Urinary bladder (tissue), 4 donors: ENCODE data around the gene ATG16L1. TPM values are rescaled to one million over a fixed set of nuclear protein-coding genes. Genes with fewer than 3 reads are reported as not detected.
"Not testable (repeated sequence)": the region's sequence is repeated elsewhere in the genome, so short reads cannot be mapped to it uniquely, and the experiment has no call there.

Experiments
- DNase-seq: peaks from one replicate; pipeline ENCODE4 v3.0.0-alpha.2; 2015; ENCODE audit errors: extremely low spot score
- H3K27ac ChIP-seq: one replicate; pipeline ENCODE4 v1.5.1; 2013; ENCODE audit warnings: low read depth, mild to moderate bottlenecking, moderate library complexity
- H3K36me3 ChIP-seq: one replicate; pipeline ENCODE4 v1.6.1; 2013; ENCODE audit warnings: mild to moderate bottlenecking, moderate library complexity; ENCODE audit not compliant: insufficient read depth
- H3K4me1 ChIP-seq: one replicate; pipeline ENCODE4 v1.6.1; 2013; ENCODE audit warnings: mild to moderate bottlenecking, moderate library complexity; ENCODE audit not compliant: insufficient read depth
- H3K4me3 ChIP-seq: one replicate; pipeline ENCODE4 v1.5.1; 2013; ENCODE audit warnings: low read depth, low read length
- WGBS: extraction: QIAGEN DNeasy Blood & Tissue Kit; methylation state at CpG from one replicate; pipeline ENCODE4 v1.1.7; 2013; 5-methylcytosine and 5-hydroxymethylcytosine counted together
- polyA plus RNA-seq: library from polyadenylated mRNA; stranded (reverse); fragments of 200-250 nt; gene quantifications from one replicate; pipeline ENCODE4 v1.2.3, GENCODE V29; 2013
- total RNA-seq: library from RNA; depleted of rRNA; stranded (reverse); fragments of >200 nt; gene quantifications from one replicate; pipeline ENCODE4 v1.2.3, GENCODE V29; 2014
- donor health status: healthy with polysubstance abuse.
- donor health status: healthy.

ATG16L1 gene
- total and polyA plus RNA-seq, 2 donors: 24.5 to 29.5 TPM

DNA sequence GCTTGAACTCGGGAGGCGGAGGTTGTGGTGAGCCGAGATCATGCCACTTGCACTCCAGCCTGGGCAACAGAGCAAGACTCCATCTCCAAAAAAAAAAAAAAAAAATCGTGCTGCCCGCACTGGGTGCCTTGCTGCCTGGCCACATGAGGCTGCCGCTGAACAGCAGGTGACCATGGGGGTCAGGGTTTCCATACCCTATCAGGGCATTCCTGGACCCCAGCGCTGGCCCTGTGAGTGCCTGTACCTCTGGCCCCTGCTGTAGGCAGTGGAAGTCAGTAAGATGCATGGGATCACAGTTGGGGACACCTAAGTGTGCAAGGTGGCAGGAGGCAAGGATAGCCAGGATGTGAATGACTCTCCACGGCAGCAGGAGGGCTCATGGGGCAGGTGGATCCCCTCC is 75.0 kb downstream of the ATG16L1 start:
- no peaks in the 10 kb centered on the region for H3K4me1 ChIP-seq
- H3K36me3 ChIP-seq: no peaks in the 10 kb centered on the region
- no peak for DNase-seq
- H3K27ac ChIP-seq: no peak overlapping the region
- 92% methylated on average over 8 of the region's 8 CpGs for WGBS
- no peak overlapping the region for H3K4me3 ChIP-seq

DNA sequence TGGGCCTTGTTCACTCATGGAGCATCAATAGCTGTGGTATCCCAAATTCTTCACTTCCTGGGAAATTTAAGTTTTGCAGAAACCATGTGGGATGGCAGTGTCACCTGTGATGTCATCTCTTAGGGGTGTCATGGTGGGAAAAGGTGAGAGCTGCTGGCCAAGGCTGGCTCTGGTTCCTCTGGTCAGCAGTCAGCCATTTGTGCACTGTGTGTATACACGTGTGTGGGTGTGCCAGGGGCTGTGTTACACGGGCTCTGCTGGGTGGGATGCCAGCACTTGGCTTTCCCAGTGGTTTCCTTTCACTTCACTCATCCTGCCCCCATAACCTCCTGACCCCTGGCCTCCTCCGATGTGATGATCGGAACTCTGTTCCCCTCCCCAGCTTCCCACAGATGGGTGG is 77.4 kb downstream of the ATG16L1 start:
- WGBS: 75% methylated on average over 4 of the region's 4 CpGs
- Histone ChIP-seq H3K4me3 (no peak overlapping the region), H3K4me1 (no peaks in the 10 kb centered on the region), H3K27ac (no peak overlapping the region), H3K36me3 (no peaks in the 10 kb centered on the region)
- DNase-seq: no peak

- no peak for DNase-seq
- Histone ChIP-seq H3K27ac (no peak overlapping the region), H3K4me1 (no peaks in the 10 kb centered on the region), H3K4me3 (no peak overlapping the region), H3K36me3 (no peaks in the 10 kb centered on the region)
- WGBS: 70% methylated on average over 7 of the region's 7 CpGs
Observed at GRCh38 chr2:233329489-233330135, 78.1 kb downstream of the ATG16L1 start.

DNA sequence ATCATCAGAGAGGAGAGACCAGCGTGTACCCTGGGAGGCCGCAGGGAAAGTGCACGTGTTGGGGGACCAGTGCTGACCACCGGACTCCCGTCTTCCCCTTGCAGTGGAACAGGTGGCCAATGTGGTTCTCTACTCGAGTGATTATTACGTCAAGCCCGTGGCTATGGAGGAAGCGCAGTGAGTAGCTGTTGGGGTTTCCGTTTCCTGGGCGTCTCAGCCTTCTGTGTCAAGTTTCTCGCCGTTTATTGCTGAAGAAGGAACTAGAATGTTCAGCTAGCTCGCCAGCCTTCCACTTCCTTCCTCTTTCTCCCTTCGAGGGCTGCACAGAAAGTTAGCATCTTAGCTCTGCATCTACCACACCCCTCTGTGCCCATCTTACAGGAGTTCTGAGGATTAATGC is 80.1 kb downstream of the ATG16L1 start:
- DNase-seq: no peak
- 79% methylated on average over 15 of the region's 15 CpGs for WGBS
- H3K27ac ChIP-seq: no peak overlapping the region
- no peaks in the 10 kb centered on the region for H3K36me3 ChIP-seq
- no peaks in the 10 kb centered on the region for H3K4me1 ChIP-seq
- no peak overlapping the region for H3K4me3 ChIP-seq

DNA sequence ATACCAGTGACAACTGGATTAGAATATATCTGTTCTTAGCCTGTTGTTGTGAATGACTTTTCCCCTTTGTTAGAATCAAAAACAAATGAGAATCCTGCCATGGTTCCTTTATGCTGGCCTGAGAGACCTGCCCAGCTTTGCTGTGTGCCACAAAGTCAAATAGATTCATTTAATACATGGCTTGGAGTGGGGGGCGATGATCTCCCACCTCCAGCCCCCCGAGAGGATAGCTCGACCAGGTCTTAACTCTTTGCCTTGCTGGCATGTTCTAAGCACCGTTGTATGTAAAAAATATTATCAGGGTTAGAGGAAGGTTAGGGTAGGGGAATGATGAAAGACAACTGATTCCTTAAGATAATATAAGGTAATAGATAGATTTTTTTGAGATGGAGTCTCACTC is 80.7 kb downstream of the ATG16L1 start:
- no peak overlapping the region for H3K27ac ChIP-seq
- DNase-seq: no peak
- H3K4me1 ChIP-seq: no peaks in the 10 kb centered on the region
- H3K36me3 ChIP-seq: no peaks in the 10 kb centered on the region
- no peak overlapping the region for H3K4me3 ChIP-seq
- 78% methylated on average over 4 of the region's 4 CpGs for WGBS

DNA sequence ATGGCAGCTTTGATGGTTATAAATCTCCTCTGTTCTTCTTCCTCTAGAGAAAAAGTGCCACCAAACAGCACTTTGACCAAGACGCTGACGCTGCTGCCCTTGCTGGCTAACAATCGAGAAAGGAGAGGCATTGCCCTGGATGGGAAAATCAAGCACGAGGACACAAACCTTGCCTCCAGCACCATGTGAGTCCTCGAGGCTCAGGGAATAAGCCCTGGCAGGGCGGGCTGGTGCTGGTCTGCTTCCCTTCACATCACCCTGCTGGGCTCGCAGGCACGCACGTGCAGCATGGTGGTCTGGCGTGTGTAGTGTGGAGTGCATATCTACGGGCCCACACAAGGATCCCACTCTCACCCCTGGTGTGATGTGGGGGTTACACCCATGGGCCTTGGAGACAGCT is 83.4 kb downstream of the ATG16L1 start:
- Histone ChIP-seq H3K4me3 (no peak overlapping the region), H3K27ac (no peak overlapping the region), H3K36me3 (no peaks in the 10 kb centered on the region), H3K4me1 (no peaks in the 10 kb centered on the region)
- no peak for DNase-seq
- 89% methylated on average over 11 of the region's 11 CpGs for WGBS

DNA sequence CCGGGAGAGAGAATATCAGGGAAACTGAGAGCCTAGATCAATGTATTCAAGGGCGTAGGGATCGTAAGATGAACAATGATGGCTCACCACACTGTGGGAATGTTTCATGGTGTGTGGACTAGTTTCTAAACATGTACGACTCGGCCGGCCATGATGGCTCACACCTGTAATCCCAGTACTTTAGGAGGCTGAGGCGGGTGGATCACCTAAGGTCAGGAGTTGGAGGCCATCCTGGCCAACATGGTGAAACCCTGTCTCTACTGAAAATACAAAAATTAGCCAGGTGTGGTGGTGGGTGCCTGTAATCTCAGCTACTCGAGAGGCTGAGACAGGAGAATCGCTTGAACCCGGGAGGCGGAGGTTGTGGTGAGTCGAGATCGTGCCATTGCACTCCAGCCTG is 84.6 kb downstream of the ATG16L1 start:
- H3K36me3 ChIP-seq, DNase-seq, H3K27ac ChIP-seq, H3K4me3 ChIP-seq, H3K4me1 ChIP-seq: not testable (repeated sequence)
- 93% methylated on average over 13 of the region's 13 CpGs for WGBS

DNA sequence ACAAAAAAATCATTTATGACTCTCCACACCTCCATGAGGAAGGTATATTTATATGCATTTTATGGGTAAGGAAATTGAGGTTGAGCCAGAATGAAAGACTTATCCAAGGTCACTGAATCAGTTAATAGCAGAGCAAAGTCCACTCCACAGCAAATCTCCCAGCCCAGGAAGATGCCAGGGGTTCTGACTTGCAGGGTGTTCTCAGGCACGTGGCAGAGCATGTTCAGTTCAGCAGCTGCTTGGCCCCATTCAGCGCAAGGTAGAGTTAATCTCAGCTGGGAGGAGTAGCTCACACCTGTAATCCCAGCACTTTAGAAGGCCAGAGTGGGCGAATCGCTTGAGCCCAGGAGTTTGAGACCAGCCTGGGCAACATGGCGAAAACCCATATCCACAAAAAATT is 85.1 kb downstream of the ATG16L1 start:
- H3K4me3 ChIP-seq: no peak overlapping the region
- H3K4me1 ChIP-seq: no peaks in the 10 kb centered on the region
- WGBS: 87% methylated on average over 5 of the region's 5 CpGs
- H3K27ac ChIP-seq: no peak overlapping the region
- DNase-seq: no peak
- H3K36me3 ChIP-seq: no peaks in the 10 kb centered on the region

DNA sequence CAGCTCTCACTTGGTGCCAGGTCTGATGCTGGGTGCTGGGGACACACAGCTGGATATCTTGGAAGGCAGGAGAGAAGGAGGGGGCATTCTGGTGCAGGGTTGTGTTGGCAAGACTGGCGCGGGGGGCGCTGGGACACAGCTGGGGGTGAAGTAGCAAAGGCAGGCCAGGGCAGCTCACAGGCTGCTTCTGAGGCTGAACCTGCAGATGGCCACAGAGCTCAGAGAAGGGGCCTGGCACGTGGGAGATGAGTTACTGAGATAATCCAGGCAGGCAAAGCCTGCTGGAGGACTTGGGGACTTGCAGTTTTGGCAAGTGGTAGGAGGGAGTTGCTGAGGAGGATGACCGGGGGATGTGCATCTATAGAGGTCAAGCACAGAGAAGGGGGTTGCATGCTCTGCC is 86.6 kb downstream of the ATG16L1 start:
- Histone ChIP-seq H3K4me1 (no peaks in the 10 kb centered on the region), H3K4me3 (no peak overlapping the region), H3K27ac (no peak overlapping the region), H3K36me3 (no peaks in the 10 kb centered on the region)
- DNase-seq: no peak
- WGBS: 70% methylated on average over 5 of the region's 5 CpGs

DNA sequence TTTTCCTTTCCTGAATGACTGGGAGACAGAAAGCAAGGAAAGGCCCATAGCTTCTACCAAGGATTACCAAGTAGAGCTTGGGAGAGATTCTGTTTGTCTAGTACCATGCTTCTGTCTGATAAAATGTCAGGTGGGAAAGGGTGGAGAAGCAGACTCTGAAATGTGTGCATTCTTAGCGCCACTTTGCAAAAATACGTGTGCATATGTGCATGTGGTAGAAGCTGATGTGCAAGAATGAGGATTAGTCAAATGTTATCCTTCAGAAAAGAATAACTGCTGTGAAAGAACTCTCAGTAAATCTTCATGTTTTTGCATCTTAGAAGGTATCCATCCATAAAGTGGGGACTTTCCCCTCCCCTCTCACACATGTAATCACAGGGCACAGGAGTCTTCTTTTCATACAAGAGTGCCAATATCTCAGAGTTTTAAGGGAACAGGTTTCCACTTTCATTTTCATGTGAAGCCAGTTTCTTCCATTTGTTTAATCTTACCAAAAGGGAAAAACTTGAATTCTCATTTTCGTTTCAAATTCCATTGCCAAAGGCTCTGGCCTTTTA is 87.4 kb downstream of the ATG16L1 start:
- DNase-seq: no peak
- WGBS: 85% methylated on average over 3 of the region's 3 CpGs
- H3K4me1 ChIP-seq: no peaks in the 10 kb centered on the region

DNA sequence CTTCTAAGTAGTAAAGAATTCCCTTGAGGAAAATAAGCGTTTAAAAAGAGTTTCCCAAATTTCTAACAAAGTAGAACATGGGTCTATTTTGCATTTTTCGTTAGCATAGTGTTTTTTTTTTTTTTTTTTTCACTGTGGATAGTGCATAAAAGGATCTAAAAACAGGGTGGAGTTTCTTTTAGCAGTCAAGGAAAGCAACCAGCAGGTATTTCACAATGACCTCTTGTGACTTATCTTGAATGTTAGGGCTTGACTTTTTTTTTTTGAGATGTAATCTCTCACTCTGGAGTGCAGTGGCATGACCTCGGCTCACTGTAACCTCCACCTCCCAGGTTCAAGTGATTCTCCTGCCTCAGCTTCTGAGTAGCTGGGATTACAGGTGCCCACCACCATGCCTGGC is 88.0 kb downstream of the ATG16L1 start:
- no peak for DNase-seq
- Histone ChIP-seq H3K4me3 (no peak overlapping the region), H3K36me3 (no peaks in the 10 kb centered on the region), H3K27ac (no peak overlapping the region), H3K4me1 (no peaks in the 10 kb centered on the region)
- WGBS: 40% methylated on average over 3 of the region's 3 CpGs

More for the DNA sequence above, 87.4 kb downstream of the ATG16L1 start:
- Histone ChIP-seq H3K27ac (no peak overlapping the region), H3K4me3 (no peak overlapping the region), H3K36me3 (no peaks in the 10 kb centered on the region)

- H3K4me1 ChIP-seq: no peaks in the 10 kb centered on the region
- no peak for DNase-seq
- no peak overlapping the region for H3K27ac ChIP-seq
- H3K36me3 ChIP-seq: no peaks in the 10 kb centered on the region
- H3K4me3 ChIP-seq: no peak overlapping the region
- WGBS: 98% methylated on average over 3 of the region's 3 CpGs
Observed at GRCh38 chr2:233341296-233341695, 89.8 kb downstream of the ATG16L1 start.

- WGBS: 70% methylated on average over 5 of the region's 5 CpGs
- Histone ChIP-seq H3K27ac (no peak overlapping the region), H3K4me3 (no peak overlapping the region), H3K4me1 (no peaks in the 10 kb centered on the region), H3K36me3 (no peaks in the 10 kb centered on the region)
- no peak for DNase-seq
Observed at GRCh38 chr2:233342301-233342700, 90.8 kb downstream of the ATG16L1 start.

- H3K36me3 ChIP-seq: no peaks in the 10 kb centered on the region
- no peaks in the 10 kb centered on the region for H3K4me1 ChIP-seq
- no peak overlapping the region for H3K4me3 ChIP-seq
- DNase-seq: no peak
- 89% methylated on average over 15 of the region's 15 CpGs for WGBS
- H3K27ac ChIP-seq: no peak overlapping the region
Observed at GRCh38 chr2:233343171-233343705, 91.8 kb downstream of the ATG16L1 start.
